HUES6 (cell line): ENCODE measurements around the gene SOX12.
"Not testable (repeated sequence)": the region's sequence is repeated elsewhere in the genome, so short reads cannot be mapped to it uniquely, and the experiment has no call there.

Source experiments
- H3K27ac ChIP-seq: 2 replicates; pipeline ENCODE4 v1.7.0; 2013; ENCODE audit warnings: low read depth, mild to moderate bottlenecking, low read length, inconsistent platforms
- H3K27me3 ChIP-seq: 2 replicates; pipeline ENCODE4 v1.6.1; 2013; ENCODE audit warnings: low read length; ENCODE audit not compliant: control insufficient read depth, insufficient read depth
- H3K36me3 ChIP-seq: 2 replicates; pipeline ENCODE4 v1.6.1; 2013; ENCODE audit warnings: low read length; ENCODE audit not compliant: control insufficient read depth, insufficient read depth
- H3K4me1 ChIP-seq: 2 replicates; pipeline ENCODE4 v1.6.1; 2013; ENCODE audit warnings: low read length; ENCODE audit not compliant: control insufficient read depth, insufficient read depth
- H3K4me3 ChIP-seq: 2 replicates; pipeline ENCODE4 v1.5.1; 2013; ENCODE audit warnings: low read depth, low read length
- H3K9ac ChIP-seq: one replicate; pipeline ENCODE4 v1.6.1; 2013; ENCODE audit warnings: mild to moderate bottlenecking, low read length
- H3K9me3 ChIP-seq: 2 replicates; pipeline ENCODE4 v1.6.1; 2013; ENCODE audit warnings: low read depth, low read length; ENCODE audit not compliant: control insufficient read depth, insufficient read depth

Gene SOX12

GRCh38 chr20:376750-377149 lies 51.4 kb downstream of the SOX12 start:
- peaks cover 9% of the 10 kb centered on the region for H3K4me1 ChIP-seq
- peaks cover 6% of the 10 kb centered on the region for H3K27me3 ChIP-seq
- no peak overlapping the region for H3K27ac ChIP-seq
- H3K36me3 ChIP-seq = no peaks in the 10 kb centered on the region
- no peaks in the 10 kb centered on the region for H3K9me3 ChIP-seq
- H3K9ac ChIP-seq = no peak overlapping the region
- no peak overlapping the region for H3K4me3 ChIP-seq

GRCh38 chr20:377578-377977 lies 52.2 kb downstream of the SOX12 start:
- H3K27ac ChIP-seq, H3K4me3 ChIP-seq, H3K9me3 ChIP-seq, H3K36me3 ChIP-seq, H3K4me1 ChIP-seq, H3K9ac ChIP-seq: not testable (repeated sequence)
- H3K27me3 ChIP-seq = peaks cover 11% of the 10 kb centered on the region

GRCh38 chr20:378961-379336 lies 53.6 kb downstream of the SOX12 start:
- no peaks in the 10 kb centered on the region for H3K36me3 ChIP-seq
- H3K27ac ChIP-seq = no peak overlapping the region
- no peak overlapping the region for H3K4me3 ChIP-seq
- H3K9ac ChIP-seq = no peak overlapping the region
- H3K4me1 ChIP-seq = peaks cover 9% of the 10 kb centered on the region; the same call in 1 of the 2 replicates
- H3K27me3 ChIP-seq = peaks cover 11% of the 10 kb centered on the region
- H3K9me3 ChIP-seq = no peaks in the 10 kb centered on the region
